ENCODE results near the gene ERGIC1. TPM values are rescaled to one million over a fixed set of nuclear protein-coding genes. Genes with fewer than 3 reads are reported as not detected.

Gene ERGIC1
- total and polyA plus RNA-seq, 4 experiments from 2014 or later: 10.6 to 51.0 (median 32.3) TPM

DNA sequence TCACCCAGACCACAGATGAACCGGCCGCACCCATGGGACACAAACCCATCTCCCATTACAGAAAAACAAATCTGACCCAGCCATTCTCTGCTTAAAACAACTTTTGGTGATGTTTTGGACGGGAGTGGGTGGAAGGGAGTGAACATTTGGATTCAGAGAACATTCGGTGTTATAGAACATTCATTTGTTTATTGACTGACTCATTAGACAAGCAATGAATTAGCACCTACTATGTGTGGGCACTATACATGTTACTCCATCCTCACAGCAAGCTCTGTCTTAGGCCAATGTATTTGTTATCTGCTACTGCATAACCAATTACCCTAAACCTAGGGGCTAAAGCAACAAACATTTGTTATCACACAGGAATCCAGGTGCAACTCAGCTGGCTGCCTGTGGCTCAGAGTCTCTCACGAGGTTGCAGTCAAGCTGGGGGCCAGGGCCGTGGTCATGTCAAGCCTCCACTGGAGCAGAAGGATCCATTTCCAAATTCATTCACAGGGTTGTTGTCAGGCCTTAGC, 5.1 kb upstream of the ERGIC1 start:
- no peak overlapping the region for H3K27ac ChIP-seq (ENCODE audit: low read depth, low read length)
- intact Hi-C loops (cut with micrococcal nuclease): no loop called here
- peaks cover 8% of the 10 kb centered on the region for H3K4me1 ChIP-seq (ENCODE audit: insufficient read depth, low read length)
- Mint-ChIP-seq H3K36me3 (peaks cover 2 to 17% of the 10 kb centered on the region in 2 donors), H3K9me3 (peaks cover 6 to 23% (median 18%) of the 10 kb centered on the region in 8 donors), H3K4me1 (peaks cover 1 to 14% (median 7%) of the 10 kb centered on the region in 4 donors), H3K4me3 (no peak overlapping the region), H3K27me3 (no peaks in the 10 kb centered on the region), H3K27ac (peak overlapping the region in 3 of 7 donors; percentile 13 to 42 (median 30))
- DNase-seq: no peak
- POLR2A ChIA-PET (ENCODE audit: partially characterized antibody): interaction anchor here (9.4 kb wide), 1 partner anchor 58 kb away, joined by 114 read pairs; the partner anchor contains the start of gene DUSP1
- no peak overlapping the region for H3K4me3 ChIP-seq (ENCODE audit: low read length in 2 of 2)
- peaks cover 0 to 6% of the 10 kb centered on the region in 2 donors for H3K9me3 ChIP-seq (ENCODE audit: control insufficient read depth in 1 of 2, low read length in 2 of 2)
- no peaks in the 10 kb centered on the region for H3K27me3 ChIP-seq (ENCODE audit: insufficient read depth, low read length)
- no peaks in the 10 kb centered on the region for H3K36me3 ChIP-seq (ENCODE audit: insufficient read depth, low read length)
- CTCF ChIA-PET (ENCODE audit: partially characterized antibody): interaction anchor here (1.5 kb wide), 1 partner anchor 104 kb away, joined by 3 read pairs; no protein-coding TSS in a partner anchor

DNA sequence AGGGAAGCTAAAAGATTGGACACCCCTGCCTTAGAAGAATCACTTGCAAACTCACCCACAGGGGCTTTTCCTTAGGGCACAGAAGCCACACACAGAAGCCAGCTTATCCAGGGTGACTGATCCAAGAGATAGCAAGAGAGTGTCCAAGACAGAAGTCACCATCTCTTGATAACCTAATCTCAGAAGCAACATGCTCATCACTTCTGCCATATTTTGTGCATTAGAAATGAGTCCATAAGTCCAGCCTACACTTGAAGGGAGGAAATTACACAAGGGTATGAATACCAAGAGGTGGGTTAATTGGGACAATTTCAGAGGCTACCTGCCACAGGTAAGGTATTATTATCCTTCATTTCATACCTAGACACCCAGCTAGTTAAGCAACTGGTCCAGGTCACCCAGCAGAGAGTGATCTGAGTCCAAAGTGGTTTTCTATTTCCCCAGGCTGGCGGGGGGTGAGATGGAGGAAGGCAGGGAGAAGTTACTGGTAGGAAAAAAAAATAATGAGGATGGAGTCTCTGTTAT, 3.7 kb upstream of the ERGIC1 start:
- Mint-ChIP-seq H3K9me3 (peaks cover 5 to 16% (median 14%) of the 10 kb centered on the region in 8 donors), H3K36me3 (peaks cover 2 to 14% of the 10 kb centered on the region in 2 donors), H3K4me3 (peak overlapping the region in 1 of 8 donors; percentile 13), H3K27me3 (no peaks in the 10 kb centered on the region), H3K27ac (peak overlapping the region in 2 of 7 donors; percentile 17 to 38), H3K4me1 (peaks cover 5 to 19% (median 12%) of the 10 kb centered on the region in 4 donors)
- Histone ChIP-seq H3K9me3 (ENCODE audit: control insufficient read depth in 1 of 2, low read length in 2 of 2) (peaks cover 0 to 6% of the 10 kb centered on the region in 2 donors), H3K4me1 (ENCODE audit: insufficient read depth, low read length) (peaks cover 16% of the 10 kb centered on the region), H3K27ac (ENCODE audit: low read depth, low read length) (no peak overlapping the region), H3K36me3 (ENCODE audit: insufficient read depth, low read length) (no peaks in the 10 kb centered on the region), H3K4me3 (ENCODE audit: low read length in 2 of 2) (no peak overlapping the region), H3K27me3 (ENCODE audit: insufficient read depth, low read length) (no peaks in the 10 kb centered on the region)
- ChIA-PET CTCF (ENCODE audit: partially characterized antibody) (interaction anchor here (1.5 kb wide), 1 partner anchor 102 kb away, joined by 3 read pairs; no protein-coding TSS in a partner anchor), POLR2A (ENCODE audit: partially characterized antibody) (interaction anchor here (9.4 kb wide), 1 partner anchor 59 kb away, joined by 114 read pairs; the partner anchor contains the start of gene DUSP1)
- no peak for DNase-seq
- intact Hi-C loops (cut with micrococcal nuclease): loop anchor here (10.0 kb wide), 1 partner anchor 94 kb away; no protein-coding TSS in a partner anchor

DNA sequence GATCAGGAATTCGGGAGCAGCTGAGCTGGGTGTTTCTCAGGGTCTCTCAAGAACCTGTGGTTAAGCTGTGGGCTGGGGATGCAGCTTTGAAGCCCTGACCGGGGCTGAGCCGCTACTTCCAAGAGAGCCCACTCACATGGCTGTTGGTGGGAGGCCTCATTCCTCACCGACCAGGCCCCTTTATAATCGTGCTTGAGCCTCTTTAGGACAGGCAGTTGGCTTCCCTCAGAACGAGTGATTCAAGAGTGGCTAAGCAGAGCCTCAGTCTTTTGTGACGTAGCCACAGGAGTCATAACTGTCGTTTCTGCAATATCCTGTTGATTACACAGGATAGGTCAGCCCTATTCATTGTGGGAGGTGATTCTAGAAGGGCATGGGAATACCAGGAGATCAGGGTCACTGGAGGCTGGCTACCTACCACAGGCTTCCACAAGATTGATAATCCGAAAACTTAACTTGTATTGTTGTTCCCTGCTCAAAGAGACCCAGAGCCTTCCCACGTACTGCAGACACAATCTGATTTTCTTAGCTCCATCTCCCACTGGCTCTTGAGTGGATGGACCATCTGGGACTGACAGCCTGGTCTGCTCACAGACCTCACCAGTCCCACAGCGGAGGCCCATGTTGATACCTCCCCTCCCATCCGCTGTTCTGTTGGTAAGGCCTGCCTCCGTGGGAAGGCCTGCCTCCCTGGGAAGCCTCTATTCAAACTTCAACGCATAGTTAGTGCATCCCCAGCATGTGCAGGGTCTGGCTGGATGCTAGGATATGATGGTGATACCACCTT, 3.0 kb upstream of the ERGIC1 start:
- peaks cover 0 to under 1% of the 10 kb centered on the region in 2 donors for H3K9me3 ChIP-seq (ENCODE audit: control insufficient read depth in 1 of 2, low read length in 2 of 2)
- H3K4me3 ChIP-seq (ENCODE audit: low read length in 2 of 2): no peak overlapping the region
- peak overlapping the region in 4 of 7 donors; percentile 15 to 77 (median 32) for H3K27ac Mint-ChIP-seq
- no peaks in the 10 kb centered on the region for H3K36me3 ChIP-seq (ENCODE audit: insufficient read depth, low read length)
- H3K27me3 Mint-ChIP-seq: no peaks in the 10 kb centered on the region
- no peak overlapping the region for H3K27ac ChIP-seq (ENCODE audit: low read depth, low read length)
- peaks cover 2 to 9% (median 7%) of the 10 kb centered on the region in 8 donors for H3K9me3 Mint-ChIP-seq
- H3K27me3 ChIP-seq (ENCODE audit: insufficient read depth, low read length): no peaks in the 10 kb centered on the region
- intact Hi-C loops (cut with micrococcal nuclease): loop anchor here (10.0 kb wide), 1 partner anchor 94 kb away; no protein-coding TSS in a partner anchor
- peaks cover 4 to 6% of the 10 kb centered on the region in 2 donors for H3K36me3 Mint-ChIP-seq
- DNase-seq: no peak
- H3K4me1 ChIP-seq (ENCODE audit: insufficient read depth, low read length): peaks cover 23% of the 10 kb centered on the region
- H3K4me3 Mint-ChIP-seq: no peak overlapping the region
- peaks cover 9 to 27% (median 18%) of the 10 kb centered on the region in 4 donors for H3K4me1 Mint-ChIP-seq
- ChIA-PET POLR2A (ENCODE audit: partially characterized antibody) (interaction anchor here (0.6 to 9.4 kb wide), 2 partner anchors 28 to 60 kb away, joined by 4 to 114 read pairs; partner anchors contain the start of gene DUSP1), CTCF (ENCODE audit: partially characterized antibody) (interaction anchor here (1.5 to 2.3 kb wide), 2 partner anchors 58 to 102 kb away, joined by 3 to 8 read pairs; no protein-coding TSS in a partner anchor)

DNA sequence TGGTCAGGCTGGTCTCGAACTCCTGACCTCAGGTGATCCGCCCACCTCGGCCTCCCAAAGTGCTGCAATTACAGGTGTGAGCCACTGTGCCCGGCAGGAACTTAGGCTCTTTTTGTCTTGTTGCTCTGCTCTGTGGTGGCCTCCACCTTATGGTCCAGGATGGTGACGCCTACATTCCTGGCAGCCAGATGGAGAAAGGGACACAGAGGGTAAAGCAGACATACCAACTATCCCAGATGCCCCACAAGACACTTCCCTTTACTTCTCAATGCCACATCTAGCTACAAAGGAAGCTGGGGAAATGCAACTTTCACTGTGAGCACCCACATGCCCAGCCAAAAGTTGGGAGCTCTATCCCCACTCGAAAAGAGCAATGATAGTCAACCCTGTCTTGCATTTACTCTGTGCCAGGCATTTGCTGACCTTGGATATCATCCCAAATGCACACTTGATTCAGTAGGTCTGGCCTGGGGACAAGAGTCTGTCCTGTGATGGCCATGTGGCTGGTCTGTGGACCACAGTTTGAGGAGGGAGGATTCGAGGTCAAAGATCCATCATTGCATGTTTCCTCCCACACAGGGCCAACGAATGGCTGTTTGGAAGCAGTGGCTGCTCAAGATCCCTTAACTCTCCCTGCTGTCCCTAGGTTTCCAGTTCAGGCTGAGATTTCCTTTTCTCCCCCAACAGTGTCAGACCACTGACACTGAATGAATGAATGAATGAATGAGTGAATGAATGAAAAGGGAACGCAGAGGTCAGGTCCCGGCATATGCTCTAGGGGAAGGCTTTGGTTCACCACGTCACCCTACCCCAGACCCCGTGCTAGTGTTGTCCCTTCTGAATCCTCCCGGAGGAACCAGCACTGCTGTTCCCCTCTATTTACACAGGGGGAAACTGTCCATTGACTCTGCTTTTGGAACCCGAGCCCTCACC, 1.4 kb upstream of the ERGIC1 start:
- Histone ChIP-seq H3K4me1 (ENCODE audit: insufficient read depth, low read length) (peaks cover 39% of the 10 kb centered on the region), H3K9me3 (ENCODE audit: control insufficient read depth in 1 of 2, low read length in 2 of 2) (no peaks in the 10 kb centered on the region), H3K36me3 (ENCODE audit: insufficient read depth, low read length) (no peaks in the 10 kb centered on the region), H3K27ac (ENCODE audit: low read depth, low read length) (peak overlapping the region; percentile 82), H3K4me3 (ENCODE audit: low read length in 2 of 2) (no peak overlapping the region), H3K27me3 (ENCODE audit: insufficient read depth, low read length) (no peaks in the 10 kb centered on the region)
- Mint-ChIP-seq H3K36me3 (peaks cover 0 to 4% of the 10 kb centered on the region in 2 donors), H3K27ac (peak overlapping the region; percentile 37 to 97 (median 93)), H3K9me3 (no peaks in the 10 kb centered on the region), H3K4me1 (peaks cover 22 to 42% (median 32%) of the 10 kb centered on the region in 4 donors), H3K27me3 (no peaks in the 10 kb centered on the region), H3K4me3 (peak overlapping the region; percentile 39 to 96 (median 92))
- intact Hi-C loops (cut with micrococcal nuclease): loop anchor here (10.0 kb wide), 1 partner anchor 92 kb away; no protein-coding TSS in a partner anchor
- ChIA-PET POLR2A (ENCODE audit: partially characterized antibody) (interaction anchor here (1.2 to 9.4 kb wide), 4 partner anchors 55 to 68 kb away, joined by 3 to 114 read pairs (median 16); partner anchors contain the start of gene DUSP1), CTCF (ENCODE audit: partially characterized antibody) (interaction anchor here (1.2 to 2.3 kb wide), 2 partner anchors 60 to 62 kb away, joined by 3 to 8 read pairs; partner anchors contain the start of gene DUSP1)
- DNase-seq: no peak

DNA sequence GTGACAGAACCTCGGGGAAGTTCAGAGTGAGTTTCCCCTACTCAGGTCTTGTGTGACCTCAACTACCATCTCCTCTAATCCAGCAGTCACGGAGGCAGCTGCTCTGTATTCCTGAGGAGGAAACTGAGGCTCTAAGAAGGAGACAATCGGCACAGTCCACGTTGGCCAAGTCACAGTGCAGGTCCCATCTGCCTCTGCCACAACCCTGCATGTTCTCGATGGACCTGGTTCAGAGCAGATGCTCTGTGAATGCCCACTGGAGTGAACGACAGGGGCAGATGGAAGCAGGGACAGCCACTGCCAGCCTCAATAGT, 722 bp upstream of the ERGIC1 start:
- ChIA-PET POLR2A (ENCODE audit: partially characterized antibody) (interaction anchor here (1.2 to 9.4 kb wide), 4 partner anchors 56 to 68 kb away, joined by 3 to 114 read pairs (median 16); partner anchors contain the start of gene DUSP1), CTCF (ENCODE audit: partially characterized antibody) (interaction anchor here (1.2 kb wide), 1 partner anchor 62 kb away, joined by 3 read pairs; the partner anchor contains the start of gene DUSP1)
- H3K4me3 ChIP-seq (ENCODE audit: low read length in 2 of 2): peak overlapping the region in 1 of 2 donors; percentile 63
- no peak for DNase-seq
- H3K27me3 ChIP-seq (ENCODE audit: insufficient read depth, low read length): no peaks in the 10 kb centered on the region
- H3K9me3 ChIP-seq (ENCODE audit: control insufficient read depth in 1 of 2, low read length in 2 of 2): no peaks in the 10 kb centered on the region
- peaks cover 46% of the 10 kb centered on the region for H3K4me1 ChIP-seq (ENCODE audit: insufficient read depth, low read length)
- H3K4me1 Mint-ChIP-seq: peaks cover 25 to 49% (median 36%) of the 10 kb centered on the region in 4 donors
- peaks cover 0 to 4% of the 10 kb centered on the region in 2 donors for H3K36me3 Mint-ChIP-seq
- H3K9me3 Mint-ChIP-seq: no peaks in the 10 kb centered on the region
- peak overlapping the region; percentile 82 for H3K27ac ChIP-seq (ENCODE audit: low read depth, low read length)
- H3K27ac Mint-ChIP-seq: peak overlapping the region; percentile 89 to 97 (median 93)
- intact Hi-C loops (cut with micrococcal nuclease): loop anchor here (10.0 kb wide), 1 partner anchor 91 kb away; no protein-coding TSS in a partner anchor
- H3K36me3 ChIP-seq (ENCODE audit: insufficient read depth, low read length): no peaks in the 10 kb centered on the region
- H3K4me3 Mint-ChIP-seq: peak overlapping the region; percentile 90 to 96 (median 92)
- H3K27me3 Mint-ChIP-seq: no peaks in the 10 kb centered on the region

All from CD4-positive, alpha-beta memory T cell (primary cell).